GM18507 (cell line): ENCODE data around the gene ZBED3.
"Not testable (repeated sequence)": the region's sequence is repeated elsewhere in the genome, so short reads cannot be mapped to it uniquely, and the experiment has no call there.

Experiments
- DNase-seq: peaks from one replicate; pipeline ENCODE4 v3.0.0; 2011; ENCODE audit warnings: low read depth; ENCODE audit not compliant: insufficient read length; ENCODE audit errors: extremely low spot score
- FAIRE-seq: peaks from 2 replicates; lab custom pipeline; 2011; peaks lifted over from hg19 to GRCh38; lab: Jason Lieb, UNC

Gene ZBED3

GRCh38 chr5:77080479-77080878 is 6.6 kb downstream of the ZBED3 start:
- not testable (repeated sequence) for FAIRE-seq, DNase-seq

GRCh38 chr5:77077829-77078176 is 9.3 kb downstream of the ZBED3 start:
- FAIRE-seq: no peak
- DNase-seq: no peak

- DNase-seq (peak; percentile 58), FAIRE-seq (no peak)
These were observed 9.9 kb downstream of the ZBED3 start for GRCh38 chr5:77076961-77077828.

- FAIRE-seq (no peak), DNase-seq (no peak)
These were observed 12.3 kb downstream of the ZBED3 start for GRCh38 chr5:77074745-77075144.

- FAIRE-seq (no peak), DNase-seq (no peak)
These were observed 13.4 kb downstream of the ZBED3 start for GRCh38 chr5:77073667-77074066.

- DNase-seq: no peak
- FAIRE-seq: peak; percentile 60
These were observed 20.2 kb downstream of the ZBED3 start for GRCh38 chr5:77066823-77067442.

GRCh38 chr5:77066184-77066583 is 20.9 kb downstream of the ZBED3 start:
- DNase-seq (no peak), FAIRE-seq (peak; percentile 21)

- DNase-seq (no peak), FAIRE-seq (no peak)
These were observed 21.8 kb downstream of the ZBED3 start for GRCh38 chr5:77065256-77065655.

GRCh38 chr5:77064040-77064439 is 23.0 kb downstream of the ZBED3 start:
- FAIRE-seq (no peak), DNase-seq (no peak)

- FAIRE-seq: no peak
These were observed 40.5 kb downstream of the ZBED3 start for GRCh38 chr5:77046416-77047073.

GRCh38 chr5:77035950-77036349 is 51.1 kb downstream of the ZBED3 start:
- no peak for FAIRE-seq
- DNase-seq: no peak

More at GRCh38 chr5:77046416-77047073, 40.5 kb downstream of the ZBED3 start:
- DNase-seq: no peak

- DNase-seq (no peak), FAIRE-seq (no peak)
These were observed 53.7 kb downstream of the ZBED3 start for GRCh38 chr5:77033338-77033737.

GRCh38 chr5:77032635-77033034 is 54.5 kb downstream of the ZBED3 start:
- FAIRE-seq: no peak
- no peak for DNase-seq

GRCh38 chr5:77031891-77032290 is 55.2 kb downstream of the ZBED3 start:
- DNase-seq (no peak), FAIRE-seq (no peak)

GRCh38 chr5:77030097-77031071 is 56.7 kb downstream of the ZBED3 start, which contains the start of gene AGGF1:
Gene AGGF1, plus strand, starts transcription at chr5:77030404. Its CDS starts 363 bp downstream, at chr5:77030767.
- FAIRE-seq (peak; percentile 97), DNase-seq (peak; percentile 76)

GRCh38 chr5:77029376-77029885 is 57.7 kb downstream of the ZBED3 start:
- no peak for DNase-seq
- no peak for FAIRE-seq

GRCh38 chr5:77028631-77029375 is 58.3 kb downstream of the ZBED3 start:
- DNase-seq (no peak), FAIRE-seq (no peak)

- FAIRE-seq: no peak
These were observed 62.6 kb downstream of the ZBED3 start for GRCh38 chr5:77024490-77024889.

More at GRCh38 chr5:77024490-77024889, 62.6 kb downstream of the ZBED3 start:
- DNase-seq: no peak
